ENCODE measurements around the gene F2RL1. TPM values are rescaled to one million over a fixed set of nuclear protein-coding genes. Genes with fewer than 3 reads are reported as not detected.
"Not testable (repeated sequence)": the region's sequence is repeated elsewhere in the genome, so short reads cannot be mapped to it uniquely, and the experiment has no call there.

F2RL1 gene
- total RNA-seq (2022) (30.7 and 34.9 TPM in 2 replicates), Bru-seq, nascent RNA (percentile 70 among the genes with signal in this experiment), BruChase-seq, experiment 1, labeled RNA remaining after a 6-hour chase (percentile 89 among the genes with signal in this experiment), BruChase-seq, experiment 2, labeled RNA remaining after a 2-hour chase (percentile 84 among the genes with signal in this experiment)
- long read RNA-seq, transcript F2RL1-201 (2 exons, 2,914 nt): major isoform, 64 of 77 reads
- long read RNA-seq, partial matches to known transcripts: 11 of 77 reads
- long read RNA-seq, other reads (novel, unspliced or antisense): 0 of 77 reads

GRCh38 chr5:76818844-76819831 is at the start of gene F2RL1:
F2RL1 (plus strand) TSS chr5:76819030; CDS start chr5:76819183, 153 bp downstream.
- ChIA-PET POLR2A (interaction anchor here (0.5 to 6.4 kb wide), 20 partner anchors 9 to 1773 kb away, joined by 3 to 60 read pairs (median 4); partner anchors contain the start of genes AGGF1 and ZBED3), CTCF (interaction anchor here (1.4 to 2.8 kb wide), 5 partner anchors 11 to 672 kb away, joined by 3 to 12 read pairs (median 5); no protein-coding TSS in a partner anchor)
- intact Hi-C loops (cut with micrococcal nuclease): loop anchor here (2.0 to 5.0 kb wide), 2 partner anchors 28 to 42 kb away; no protein-coding TSS in a partner anchor
- DNase-seq (ENCODE audit: unreplicated experiment): peak; percentile 94
- no peaks in the 10 kb centered on the region for H3K27me3 Mint-ChIP-seq (ENCODE audit: insufficient read depth, unreplicated experiment)
- H3K36me3 Mint-ChIP-seq (ENCODE audit: insufficient read depth, unreplicated experiment): peaks cover 5% of the 10 kb centered on the region
- H3K9me3 Mint-ChIP-seq (ENCODE audit: unreplicated experiment): no peaks in the 10 kb centered on the region
- peak within 1 kb of the TSS; percentile 79 for H3K27ac Mint-ChIP-seq (ENCODE audit: low read depth, unreplicated experiment)
- peaks cover 30% of the 10 kb centered on the region for H3K4me1 Mint-ChIP-seq (ENCODE audit: insufficient read depth, unreplicated experiment)
- BruUV-seq (replicated peaks): TSS peak; percentile 46
- no peak for TF ChIP-seq CTCF (IDR thresholded peaks at IDR 0.05; ENCODE audit: unreplicated experiment)
- H3K4me3 Mint-ChIP-seq (ENCODE audit: unreplicated experiment): peak within 1 kb of the TSS; percentile 91

GRCh38 chr5:76771041-76771440 is 47.8 kb upstream of the F2RL1 start:
- CTCF ChIA-PET: interaction anchor here (7.7 kb wide), 1 partner anchor 170 kb away, joined by 281 read pairs; no protein-coding TSS in a partner anchor
- H3K4me3 Mint-ChIP-seq (ENCODE audit: unreplicated experiment); H3K27ac Mint-ChIP-seq (ENCODE audit: low read depth, unreplicated experiment); DNase-seq (ENCODE audit: unreplicated experiment); H3K9me3 Mint-ChIP-seq (ENCODE audit: unreplicated experiment); H3K36me3 Mint-ChIP-seq (ENCODE audit: insufficient read depth, unreplicated experiment); POLR2A ChIA-PET; H3K27me3 Mint-ChIP-seq (ENCODE audit: insufficient read depth, unreplicated experiment); BruUV-seq (replicated peaks): not testable (repeated sequence)
- intact Hi-C loops (cut with micrococcal nuclease): loop anchor here (5.0 kb wide), 1 partner anchor 54 kb away; the partner anchor contains the start of gene F2R
- H3K4me1 Mint-ChIP-seq (ENCODE audit: insufficient read depth, unreplicated experiment): peaks cover 13% of the 10 kb centered on the region

GRCh38 chr5:76771705-76772405 is 47.0 kb upstream of the F2RL1 start:
- Mint-ChIP-seq H3K4me1 (ENCODE audit: insufficient read depth, unreplicated experiment) (peaks cover 9% of the 10 kb centered on the region), H3K27ac (ENCODE audit: low read depth, unreplicated experiment) (peak overlapping the region; percentile 8), H3K27me3 (ENCODE audit: insufficient read depth, unreplicated experiment) (no peaks in the 10 kb centered on the region), H3K9me3 (ENCODE audit: unreplicated experiment) (no peaks in the 10 kb centered on the region), H3K36me3 (ENCODE audit: insufficient read depth, unreplicated experiment) (no peaks in the 10 kb centered on the region), H3K4me3 (ENCODE audit: unreplicated experiment) (no peak overlapping the region)
- DNase-seq (ENCODE audit: unreplicated experiment): no peak
- CTCF ChIA-PET: interaction anchor here (1.0 to 7.7 kb wide), 3 partner anchors 61 to 171 kb away, joined by 3 to 281 read pairs (median 4); no protein-coding TSS in a partner anchor
- no TSS peak for BruUV-seq (replicated peaks)
- intact Hi-C loops (cut with micrococcal nuclease): loop anchor here (5.0 kb wide), 1 partner anchor 55 kb away; the partner anchor contains the start of gene F2R
- POLR2A ChIA-PET: interaction anchor here (0.6 kb wide), 1 partner anchor 137 kb away, joined by 3 read pairs; no protein-coding TSS in a partner anchor
- no peak for TF ChIP-seq CTCF (IDR thresholded peaks at IDR 0.05; ENCODE audit: unreplicated experiment)

GRCh38 chr5:76775921-76776320 is 42.9 kb upstream of the F2RL1 start:
- no peak for TF ChIP-seq CTCF (IDR thresholded peaks at IDR 0.05; ENCODE audit: unreplicated experiment)
- CTCF ChIA-PET: interaction anchor here (0.6 to 7.7 kb wide), 7 partner anchors 13 to 175 kb away, joined by 3 to 281 read pairs (median 3); partner anchors contain the start of gene F2RL1
- H3K27ac Mint-ChIP-seq (ENCODE audit: low read depth, unreplicated experiment): no peak overlapping the region
- no peak overlapping the region for H3K4me3 Mint-ChIP-seq (ENCODE audit: unreplicated experiment)
- peaks cover 7% of the 10 kb centered on the region for H3K4me1 Mint-ChIP-seq (ENCODE audit: insufficient read depth, unreplicated experiment)
- no peaks in the 10 kb centered on the region for H3K36me3 Mint-ChIP-seq (ENCODE audit: insufficient read depth, unreplicated experiment)
- no peak for DNase-seq (ENCODE audit: unreplicated experiment)
- H3K9me3 Mint-ChIP-seq (ENCODE audit: unreplicated experiment): no peaks in the 10 kb centered on the region
- no peaks in the 10 kb centered on the region for H3K27me3 Mint-ChIP-seq (ENCODE audit: insufficient read depth, unreplicated experiment)
- BruUV-seq (replicated peaks): no TSS peak
- intact Hi-C loops (cut with micrococcal nuclease): loop anchor here (5.0 kb wide), 1 partner anchor 41 kb away; the partner anchor contains the start of gene F2RL1
- POLR2A ChIA-PET: no interaction called here

Measured in MCF 10A (cell line).